DND-41 (cell line): ENCODE data around the gene MBD3.

ENCODE experiments used
- ATAC-seq: fragments of 200-7000 bp; cut with Tn5 transposase; 3 replicates; pipeline ENCODE4 v1.9.1; 2021; ENCODE audit warnings: low read depth; ENCODE audit not compliant: insufficient read depth
- DNase-seq: peaks from one replicate; pipeline ENCODE4 v3.0.0-alpha.2; 2020
- H2AFZ ChIP-seq: 2 replicates; pipeline ENCODE4 v1.6.0; 2012; ENCODE audit warnings: low read depth, low read length
- H3K27ac ChIP-seq: 2 replicates; pipeline ENCODE4 v1.5.1; 2012; ENCODE audit warnings: low read length, inconsistent platforms
- H3K27me3 ChIP-seq: fragments of 200-600 bp; sonication (generic); 2 replicates; pipeline ENCODE4 v1.6.0; 2012; ENCODE audit warnings: low read length, mild to moderate bottlenecking, inconsistent platforms; ENCODE audit not compliant: insufficient read depth, poor library complexity
- H3K36me3 ChIP-seq: 2 replicates; pipeline ENCODE4 v1.5.1; 2012; ENCODE audit warnings: low read length, inconsistent platforms; ENCODE audit not compliant: insufficient read depth
- H3K4me1 ChIP-seq: 2 replicates; pipeline ENCODE4 v1.5.1; 2012; ENCODE audit warnings: mild to moderate bottlenecking, low read length; ENCODE audit not compliant: insufficient read depth
- H3K4me2 ChIP-seq: 2 replicates; pipeline ENCODE4 v1.6.0; 2012; ENCODE audit warnings: mild to moderate bottlenecking, moderate library complexity, low read length, inconsistent platforms; ENCODE audit not compliant: insufficient read depth
- H3K4me3 ChIP-seq, 2 experiments: fragments of 200-600 bp in 1 of 2; shearing (Covaris generic) in 1 of 2; 2 replicates each; pipeline ENCODE4 v1.5.1; 2012 to 2016; ENCODE audit warnings: inconsistent platforms in 2 of 2, low read length in 2 of 2, mild to moderate bottlenecking in 2 of 2, low read depth in 1 of 2, moderate library complexity in 1 of 2
- H3K79me2 ChIP-seq: 2 replicates; pipeline ENCODE4 v1.6.0; 2012; ENCODE audit warnings: low read length, inconsistent platforms; ENCODE audit not compliant: insufficient read depth
- H3K9ac ChIP-seq: 2 replicates; pipeline ENCODE4 v1.6.0; 2012; ENCODE audit warnings: low read depth, mild to moderate bottlenecking, inconsistent platforms, low read length, moderate library complexity
- H3K9me3 ChIP-seq: 2 replicates; pipeline ENCODE4 v1.5.1; 2012; ENCODE audit warnings: low read length, moderate library complexity, mild to moderate bottlenecking, inconsistent platforms; ENCODE audit not compliant: insufficient read depth, severe bottlenecking
- H4K20me1 ChIP-seq: 2 replicates; pipeline ENCODE4 v1.6.0; 2012; ENCODE audit warnings: low read length; ENCODE audit not compliant: insufficient read depth
- EZH2 ChIP-seq: IDR thresholded peaks from 3 replicates; pipeline ENCODE4 v1.6.1; 2012; ENCODE audit warnings: borderline replicate concordance, low read depth, mild to moderate bottlenecking, moderate library complexity, low read length, inconsistent platforms; ENCODE audit not compliant: severe bottlenecking
- TF ChIP-seq, protein P1 (sequence below): IDR thresholded peaks from 2 replicates; pipeline ENCODE4 v1.5.1; 2012; ENCODE audit warnings: borderline replicate concordance, low read length, moderate library complexity, mild to moderate bottlenecking; ENCODE audit not compliant: poor library complexity, severe bottlenecking; ENCODE audit errors: extremely low read depth

The MBD3 gene

DNA sequence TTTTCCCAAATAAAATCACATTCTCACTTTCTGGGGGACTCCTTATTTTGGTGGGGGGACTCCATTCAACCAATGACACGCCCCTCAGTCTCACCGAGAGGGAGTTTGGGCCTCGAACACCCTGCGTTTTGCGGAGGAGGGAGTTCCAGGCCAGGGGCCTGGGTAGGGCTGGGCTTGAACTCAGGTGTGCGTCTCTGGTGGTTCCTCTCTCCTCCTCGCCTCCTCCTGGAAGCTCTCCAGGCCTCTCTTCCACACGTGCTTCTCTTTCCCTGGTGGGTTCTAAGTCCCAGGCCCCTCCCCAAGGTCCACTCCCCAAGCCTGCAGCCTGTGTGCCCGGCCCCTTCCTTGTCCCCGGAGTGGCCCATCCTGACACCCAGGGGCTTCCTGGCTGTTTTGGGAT is 39.2 kb downstream of the MBD3 start:
- no peak overlapping the region for H3K27ac ChIP-seq
- H3K36me3 ChIP-seq: peaks cover 9% of the 10 kb centered on the region
- no peak overlapping the region for H2AFZ ChIP-seq
- DNase-seq (no peak), ATAC-seq (no peak)
- no peaks in the 10 kb centered on the region for H3K27me3 ChIP-seq
- H3K79me2 ChIP-seq: peaks cover 3% of the 10 kb centered on the region; the same call in 1 of the 2 replicates
- H3K4me3 ChIP-seq: no peak overlapping the region
- no peaks in the 10 kb centered on the region for H3K9me3 ChIP-seq
- H4K20me1 ChIP-seq: peaks cover 17% of the 10 kb centered on the region
- H3K9ac ChIP-seq: no peak overlapping the region
- H3K4me2 ChIP-seq: no peak overlapping the region
- TF ChIP-seq EZH2: no peak
- TF ChIP-seq, protein P1, sequence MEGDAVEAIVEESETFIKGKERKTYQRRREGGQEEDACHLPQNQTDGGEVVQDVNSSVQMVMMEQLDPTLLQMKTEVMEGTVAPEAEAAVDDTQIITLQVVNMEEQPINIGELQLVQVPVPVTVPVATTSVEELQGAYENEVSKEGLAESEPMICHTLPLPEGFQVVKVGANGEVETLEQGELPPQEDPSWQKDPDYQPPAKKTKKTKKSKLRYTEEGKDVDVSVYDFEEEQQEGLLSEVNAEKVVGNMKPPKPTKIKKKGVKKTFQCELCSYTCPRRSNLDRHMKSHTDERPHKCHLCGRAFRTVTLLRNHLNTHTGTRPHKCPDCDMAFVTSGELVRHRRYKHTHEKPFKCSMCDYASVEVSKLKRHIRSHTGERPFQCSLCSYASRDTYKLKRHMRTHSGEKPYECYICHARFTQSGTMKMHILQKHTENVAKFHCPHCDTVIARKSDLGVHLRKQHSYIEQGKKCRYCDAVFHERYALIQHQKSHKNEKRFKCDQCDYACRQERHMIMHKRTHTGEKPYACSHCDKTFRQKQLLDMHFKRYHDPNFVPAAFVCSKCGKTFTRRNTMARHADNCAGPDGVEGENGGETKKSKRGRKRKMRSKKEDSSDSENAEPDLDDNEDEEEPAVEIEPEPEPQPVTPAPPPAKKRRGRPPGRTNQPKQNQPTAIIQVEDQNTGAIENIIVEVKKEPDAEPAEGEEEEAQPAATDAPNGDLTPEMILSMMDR: no peak
- no peaks in the 10 kb centered on the region for H3K4me1 ChIP-seq

DNA sequence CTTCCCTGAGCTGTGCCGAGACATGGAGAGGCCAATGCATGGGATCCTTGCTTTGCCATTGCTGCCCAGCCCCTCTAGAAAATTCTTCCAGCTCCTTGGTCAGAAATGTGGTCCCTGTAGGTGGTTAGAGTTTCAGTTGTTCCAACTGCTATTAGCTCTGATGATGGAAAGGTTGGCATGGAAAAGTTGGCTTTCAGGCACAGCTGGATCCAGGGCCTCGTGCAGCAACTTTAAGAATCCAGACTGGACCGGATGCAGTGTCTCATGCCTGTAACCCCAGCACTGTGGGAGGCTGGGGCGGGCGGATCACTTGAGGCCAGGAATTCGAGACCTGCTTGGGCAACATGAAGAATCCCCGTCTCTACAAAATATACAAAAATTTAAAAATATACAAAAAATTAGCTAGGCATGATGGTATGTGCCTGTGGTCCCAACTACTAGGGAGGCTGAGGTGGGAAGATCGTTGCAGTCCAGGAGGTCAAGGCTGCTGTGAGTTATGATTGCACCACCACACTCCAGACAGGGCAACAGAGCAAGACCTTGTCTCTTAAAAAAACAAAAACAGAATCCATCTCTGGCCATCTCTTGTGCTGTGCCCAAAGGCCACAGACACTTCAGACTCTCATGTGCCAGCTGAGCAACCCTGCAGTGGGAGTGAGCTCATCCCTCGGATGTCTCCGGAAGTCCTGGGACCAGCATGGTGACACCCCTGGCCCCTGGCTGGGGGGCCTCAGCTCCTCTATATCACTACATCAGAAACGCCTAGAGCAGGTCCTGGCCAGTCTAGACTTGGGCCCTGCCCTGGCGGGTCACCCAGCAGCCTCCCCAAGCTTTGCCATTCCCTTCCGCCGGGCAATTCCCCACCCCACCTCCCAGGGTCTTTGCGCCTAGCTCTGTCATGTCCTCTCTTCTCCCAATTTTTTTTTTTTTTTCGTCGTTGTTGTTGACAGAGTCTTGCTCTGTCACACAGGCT is 41.3 kb downstream of the MBD3 start:
- H3K36me3 ChIP-seq: peaks cover 2% of the 10 kb centered on the region
- TF ChIP-seq, protein P1: no peak
- TF ChIP-seq EZH2: no peak
- H4K20me1 ChIP-seq: peaks cover 4% of the 10 kb centered on the region; the same call in 1 of the 2 replicates
- H3K27ac ChIP-seq: no peak overlapping the region
- no peaks in the 10 kb centered on the region for H3K79me2 ChIP-seq
- H3K4me1 ChIP-seq: peaks cover 3% of the 10 kb centered on the region; the same call in 1 of the 2 replicates
- H2AFZ ChIP-seq: no peak overlapping the region
- H3K27me3 ChIP-seq: no peaks in the 10 kb centered on the region
- no peak for ATAC-seq
- H3K9me3 ChIP-seq: no peaks in the 10 kb centered on the region
- H3K4me3 ChIP-seq: no peak overlapping the region
- H3K4me2 ChIP-seq: no peak overlapping the region
- DNase-seq: no peak
- no peak overlapping the region for H3K9ac ChIP-seq

DNA sequence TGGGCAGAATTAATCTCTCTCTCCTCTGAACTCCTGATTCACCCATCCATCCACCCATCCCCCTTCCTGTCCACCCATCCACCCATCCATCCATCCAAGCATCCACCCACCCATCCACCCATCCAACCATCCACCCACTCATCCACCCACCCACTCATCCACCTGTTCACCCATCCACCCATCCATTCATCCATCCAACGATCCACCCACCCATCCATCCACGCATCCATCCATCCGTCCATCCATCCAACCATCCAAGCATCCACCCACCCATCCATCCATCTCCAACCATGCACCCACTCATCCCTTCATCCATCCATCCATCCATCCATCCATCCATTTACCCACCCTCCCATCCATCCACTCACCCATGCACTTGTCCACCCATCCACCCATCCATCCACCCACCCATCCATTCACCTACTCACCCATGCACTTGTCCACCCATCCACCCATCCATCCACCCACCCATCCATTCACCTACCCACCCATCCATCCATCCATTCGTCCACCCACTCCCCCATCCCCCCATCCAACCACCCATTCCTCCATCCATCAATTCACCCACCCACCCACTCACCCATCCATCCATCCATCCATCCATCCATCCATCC is 43.2 kb downstream of the MBD3 start:
- no peaks in the 10 kb centered on the region for H3K9me3 ChIP-seq
- ATAC-seq (no peak), DNase-seq (no peak)
- no peak overlapping the region for H3K4me3 ChIP-seq
- H4K20me1 ChIP-seq: peaks cover 4% of the 10 kb centered on the region; the same call in 1 of the 2 replicates
- no peaks in the 10 kb centered on the region for H3K79me2 ChIP-seq
- no peaks in the 10 kb centered on the region for H3K27me3 ChIP-seq
- no peak overlapping the region for H3K4me2 ChIP-seq
- H2AFZ ChIP-seq: no peak overlapping the region
- no peak overlapping the region for H3K9ac ChIP-seq
- peaks cover 8% of the 10 kb centered on the region for H3K4me1 ChIP-seq
- no peak overlapping the region for H3K27ac ChIP-seq
- TF ChIP-seq, protein P1: no peak
- no peak for TF ChIP-seq EZH2
- no peaks in the 10 kb centered on the region for H3K36me3 ChIP-seq
